ENCODE measurements around the gene MTA1. TPM values are rescaled to one million over a fixed set of nuclear protein-coding genes. Genes with fewer than 3 reads are reported as not detected.

The MTA1 gene
- total RNA-seq, 1 donor from 2014 or later: 74.8 TPM

- H3K9me3 ChIP-seq: no peaks in the 10 kb centered on the region
- H3K27ac ChIP-seq: no peak overlapping the region
- intact Hi-C loops (cut with DNase I): no loop called here
- no peak overlapping the region for H3K4me3 ChIP-seq
- no peaks in the 10 kb centered on the region for H3K27me3 ChIP-seq
- no peak for DNase-seq
- no peak for ATAC-seq
- no peak for TF ChIP-seq CTCF (IDR thresholded peaks at IDR 0.05)
- peaks cover 19% of the 10 kb centered on the region for H3K4me1 ChIP-seq
- H3K36me3 ChIP-seq: peaks cover 41% of the 10 kb centered on the region
These were observed 33.8 kb upstream of the MTA1 start for GRCh38 chr14:105385698-105386365.

GRCh38 chr14:105386581-105387529, 32.8 kb upstream of the MTA1 start:
- DNase-seq: no peak
- Histone ChIP-seq H3K27me3 (no peaks in the 10 kb centered on the region), H3K9me3 (no peaks in the 10 kb centered on the region), H3K4me3 (no peak overlapping the region), H3K36me3 (peaks cover 41% of the 10 kb centered on the region), H3K27ac (no peak overlapping the region), H3K4me1 (peaks cover 19% of the 10 kb centered on the region)
- intact Hi-C loops (cut with DNase I): no loop called here
- no peak for TF ChIP-seq CTCF (IDR thresholded peaks at IDR 0.05)
- ATAC-seq: no peak

GRCh38 chr14:105387530-105387922, 32.1 kb upstream of the MTA1 start:
- intact Hi-C loops (cut with DNase I): no loop called here
- Histone ChIP-seq H3K36me3 (peaks cover 36% of the 10 kb centered on the region), H3K4me1 (peaks cover 19% of the 10 kb centered on the region), H3K4me3 (no peak overlapping the region), H3K9me3 (no peaks in the 10 kb centered on the region), H3K27ac (no peak overlapping the region), H3K27me3 (no peaks in the 10 kb centered on the region)
- TF ChIP-seq CTCF (IDR thresholded peaks at IDR 0.05): no peak
- ATAC-seq (no peak), DNase-seq (no peak)

GRCh38 chr14:105388110-105388951, 31.3 kb upstream of the MTA1 start:
- H3K27ac ChIP-seq: no peak overlapping the region
- intact Hi-C loops (cut with DNase I): no loop called here

More at GRCh38 chr14:105388110-105388951, 31.3 kb upstream of the MTA1 start:
- peaks cover 19% of the 10 kb centered on the region for H3K4me1 ChIP-seq
- no peak for DNase-seq
- H3K9me3 ChIP-seq: no peaks in the 10 kb centered on the region
- no peak for ATAC-seq
- no peaks in the 10 kb centered on the region for H3K27me3 ChIP-seq
- TF ChIP-seq CTCF (IDR thresholded peaks at IDR 0.05): no peak
- H3K4me3 ChIP-seq: no peak overlapping the region
- H3K36me3 ChIP-seq: peaks cover 31% of the 10 kb centered on the region
